H9 (cell line): Measurements from ENCODE around the gene CDH22. TPM values are rescaled to one million over a fixed set of nuclear protein-coding genes. Genes with fewer than 3 reads are reported as not detected.

Experiments
- DNase-seq: peaks from one replicate; pipeline ENCODE4 v3.0.0-alpha.2; 2017
- H2AFZ ChIP-seq: one replicate; pipeline ENCODE4 v1.6.1; 2013; ENCODE audit warnings: mild to moderate bottlenecking, low read length, control low read depth, moderate library complexity
- H2AK5ac ChIP-seq: 2 replicates; pipeline ENCODE4 v1.6.1; 2013; ENCODE audit warnings: low read length, control low read depth, mixed read lengths; ENCODE audit not compliant: insufficient read length
- H2BK120ac ChIP-seq: one replicate; pipeline ENCODE4 v1.6.1; 2013; ENCODE audit warnings: low read depth, mild to moderate bottlenecking, low read length, control low read depth, inconsistent platforms; ENCODE audit not compliant: poor library complexity, severe bottlenecking
- H2BK12ac ChIP-seq: 2 replicates; pipeline ENCODE4 v1.6.1; 2013; ENCODE audit warnings: low read length, control low read depth, mixed read lengths, low read depth; ENCODE audit not compliant: insufficient read length
- H2BK15ac ChIP-seq: 2 replicates; pipeline ENCODE4 v1.6.1; 2013; ENCODE audit warnings: low read depth, low read length, control low read depth
- H2BK20ac ChIP-seq: one replicate; pipeline ENCODE4 v1.6.1; 2013; ENCODE audit warnings: low read depth, mild to moderate bottlenecking, low read length, control low read depth, inconsistent platforms; ENCODE audit not compliant: poor library complexity, severe bottlenecking
- H2BK5ac ChIP-seq: 2 replicates; pipeline ENCODE4 v1.6.1; 2013; ENCODE audit warnings: low read length, control low read depth, mixed read lengths; ENCODE audit not compliant: insufficient read length
- H3K14ac ChIP-seq: 2 replicates; pipeline ENCODE4 v1.6.1; 2013; ENCODE audit warnings: low read length, control low read depth; ENCODE audit not compliant: insufficient read depth
- H3K18ac ChIP-seq: 2 replicates; pipeline ENCODE4 v1.6.1; 2013; ENCODE audit warnings: low read depth, mild to moderate bottlenecking, mixed read lengths, low read length, control low read depth; ENCODE audit not compliant: insufficient read length
- H3K23ac ChIP-seq: 2 replicates; pipeline ENCODE4 v1.6.1; 2013; ENCODE audit warnings: low read length, control low read depth, mixed read lengths, low read depth; ENCODE audit not compliant: insufficient read length
- H3K23me2 ChIP-seq: 2 replicates; pipeline ENCODE4 v1.6.1; 2013; ENCODE audit warnings: low read depth, mild to moderate bottlenecking, mixed read lengths, low read length, control low read depth; ENCODE audit not compliant: insufficient read length, poor library complexity, severe bottlenecking
- H3K27ac ChIP-seq: 2 replicates; pipeline ENCODE4 v1.5.1; 2013; ENCODE audit warnings: low read length, control low read depth, mixed read lengths, low read depth; ENCODE audit not compliant: insufficient read length
- H3K27me3 ChIP-seq: 2 replicates; pipeline ENCODE4 v1.6.1; 2013; ENCODE audit warnings: low read length, control low read depth, inconsistent platforms; ENCODE audit not compliant: insufficient read depth
- H3K4ac ChIP-seq: 2 replicates; pipeline ENCODE4 v1.6.1; 2013; ENCODE audit warnings: low read depth, mild to moderate bottlenecking, control low read depth, inconsistent platforms, low read length, moderate library complexity
- H3K4me1 ChIP-seq: 2 replicates; pipeline ENCODE4 v1.6.1; 2013; ENCODE audit warnings: low read length, control low read depth, inconsistent platforms; ENCODE audit not compliant: insufficient read depth
- H3K4me2 ChIP-seq: 2 replicates; pipeline ENCODE4 v1.6.1; 2013; ENCODE audit warnings: low read length, control low read depth, mixed read lengths; ENCODE audit not compliant: insufficient read length, insufficient read depth
- H3K56ac ChIP-seq: 2 replicates; pipeline ENCODE4 v1.6.1; 2013; ENCODE audit warnings: low read depth, mild to moderate bottlenecking, mixed read lengths, low read length, control low read depth; ENCODE audit not compliant: insufficient read length
- H3K79me1 ChIP-seq: 2 replicates; pipeline ENCODE4 v1.6.1; 2013; ENCODE audit warnings: low read depth, mild to moderate bottlenecking, moderate library complexity, low read length, control low read depth, inconsistent platforms; ENCODE audit not compliant: insufficient read depth, poor library complexity, severe bottlenecking
- H3K79me2 ChIP-seq: 2 replicates; pipeline ENCODE4 v1.6.1; 2013; ENCODE audit warnings: low read length, control low read depth, inconsistent platforms; ENCODE audit not compliant: insufficient read depth
- H3K9ac ChIP-seq: 2 replicates; pipeline ENCODE4 v1.6.1; 2013; ENCODE audit warnings: low read length, control low read depth, mixed read lengths; ENCODE audit not compliant: insufficient read length; ENCODE audit errors: extremely low read depth
- H3K9me3 ChIP-seq: one replicate; pipeline ENCODE4 v1.6.1; 2013; ENCODE audit warnings: low read depth, low read length, inconsistent platforms; ENCODE audit not compliant: control insufficient read depth
- H3T11ph ChIP-seq: one replicate; pipeline ENCODE4 v1.6.1; 2013; ENCODE audit warnings: mild to moderate bottlenecking, low read length, control low read depth, inconsistent platforms
- H4K20me1 ChIP-seq: one replicate; pipeline ENCODE4 v1.6.1; 2013; ENCODE audit not compliant: control insufficient read depth, insufficient read length, insufficient read depth
- H4K5ac ChIP-seq: 2 replicates; pipeline ENCODE4 v1.6.1; 2013; ENCODE audit warnings: low read depth, mild to moderate bottlenecking, mixed read lengths, low read length, control low read depth; ENCODE audit not compliant: insufficient read length
- H4K8ac ChIP-seq: replicated peaks from 2 replicates; pipeline ENCODE4 v1.6.1; 2013; ENCODE audit warnings: low read length, control low read depth, mixed read lengths, low read depth; ENCODE audit not compliant: insufficient read length
- H4K91ac ChIP-seq: 2 replicates; pipeline ENCODE4 v1.6.1; 2013; ENCODE audit warnings: low read depth, mild to moderate bottlenecking, moderate library complexity, mixed read lengths, low read length, control low read depth; ENCODE audit not compliant: insufficient read length
- H3K27ac Mint-ChIP-seq, 3 experiments: 2 replicates in 2 of 3; 3 replicates in 1 of 3; pipeline ENCODE4 v1.8.0; 2020 to 2021; ENCODE audit warnings: mixed read lengths in 3 of 3, mild to moderate bottlenecking in 1 of 3, moderate library complexity in 1 of 3
- H3K27me3 Mint-ChIP-seq: 2 replicates; pipeline ENCODE4 v1.8.0; 2021; ENCODE audit warnings: low read depth, mild to moderate bottlenecking, moderate library complexity, mixed read lengths
- H3K36me3 Mint-ChIP-seq, 3 experiments: 2 replicates in 2 of 3; 3 replicates in 1 of 3; pipeline ENCODE4 v1.8.0; 2020 to 2021; ENCODE audit warnings: low read depth in 3 of 3, mixed read lengths in 3 of 3; ENCODE audit not compliant: insufficient read depth in 1 of 3
- H3K4me1 Mint-ChIP-seq, 2 experiments: 2 replicates each; pipeline ENCODE4 v1.8.0; 2020; ENCODE audit warnings: mixed read lengths in 2 of 2
- H3K4me3 Mint-ChIP-seq, 2 experiments: 2 replicates in 1 of 2; 3 replicates in 1 of 2; pipeline ENCODE4 v1.8.0; 2020 to 2021; ENCODE audit warnings: mild to moderate bottlenecking in 2 of 2, mixed read lengths in 2 of 2, moderate library complexity in 1 of 2
- H3K9me3 Mint-ChIP-seq, 2 experiments: 2 replicates in 1 of 2; 3 replicates in 1 of 2; pipeline ENCODE4 v1.8.0; 2020; ENCODE audit warnings: mild to moderate bottlenecking in 2 of 2, mixed read lengths in 2 of 2, moderate library complexity in 1 of 2
- CTCF ChIP-seq: fragments of 200-600 bp; sonication (generic); conservative IDR thresholded peaks from 3 replicates; pipeline ENCODE4 v1.8.0; 2021; ENCODE audit warnings: antibody characterized with exemption, mild to moderate bottlenecking
- WGBS: extraction: QIAGEN DNeasy Blood & Tissue Kit; methylation state at CpG from one replicate; pipeline ENCODE4 v1.1.7; 2013; ENCODE audit warnings: missing lambda C conversion rate, low lambda C conversion rate, mixed read lengths; ENCODE audit not compliant: insufficient read length; ENCODE audit errors: extremely low coverage; 5-methylcytosine and 5-hydroxymethylcytosine counted together
- total RNA-seq: library from RNA; stranded (reverse); gene quantifications from 2 replicates; pipeline ENCODE4 v1.2.1, GENCODE V29; 2021

The CDH22 gene
- total RNA-seq, 1 experiment from 2014 or later = not detected

DNA sequence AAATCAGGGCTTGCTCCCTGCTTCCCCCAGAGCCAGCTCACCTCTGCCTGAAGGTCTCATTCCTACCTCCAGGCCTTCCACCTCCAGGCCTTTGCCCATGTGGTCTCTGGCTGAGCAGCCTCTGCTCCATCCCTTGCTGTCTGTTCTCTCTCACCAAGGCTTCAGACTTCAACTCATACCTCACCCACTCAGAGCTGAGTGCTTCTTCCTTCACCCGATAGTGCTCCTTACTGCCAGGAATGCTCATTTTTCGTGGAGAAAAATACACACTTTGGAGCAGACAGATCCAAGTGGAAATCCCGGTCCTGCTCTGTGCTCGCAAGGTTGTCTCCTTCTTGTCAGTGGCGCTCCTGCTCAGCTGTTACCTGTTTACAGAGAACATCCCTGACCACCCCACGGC, 7.0 kb upstream of the CDH22 start:
- Histone ChIP-seq H2BK12ac (no peak overlapping the region), H3K56ac (no peak overlapping the region), H4K20me1 (no peaks in the 10 kb centered on the region), H2BK15ac (no peak overlapping the region), H3K4me1 (no peaks in the 10 kb centered on the region), H3K4ac (no peak overlapping the region), H3K9ac (no peak overlapping the region), H3T11ph (no peak overlapping the region), H3K23me2 (no peaks in the 10 kb centered on the region), H2BK20ac (no peak overlapping the region), H2BK120ac (no peak overlapping the region), H3K79me1 (no peaks in the 10 kb centered on the region), H3K79me2 (no peaks in the 10 kb centered on the region), H3K27ac (no peak overlapping the region), H3K18ac (no peak overlapping the region), H3K4me2 (no peak overlapping the region), H4K91ac (no peak overlapping the region), H4K8ac (no peak overlapping the region), H3K14ac (no peak overlapping the region), H2AFZ (no peak overlapping the region), H2AK5ac (no peak overlapping the region), H3K27me3 (peaks cover 22% of the 10 kb centered on the region; the same call in 1 of the 2 replicates), H3K23ac (no peak overlapping the region), H4K5ac (no peak overlapping the region), H3K9me3 (no peaks in the 10 kb centered on the region), H2BK5ac (no peak overlapping the region)
- WGBS = no CpG with 5 or more reads among the region's 6 CpGs
- Mint-ChIP-seq H3K27me3 (peaks cover 79% of the 10 kb centered on the region), H3K27ac (no peak overlapping the region), H3K36me3 (no peaks in the 10 kb centered on the region), H3K4me3 (no peak overlapping the region), H3K9me3 (no peaks in the 10 kb centered on the region; a peak in 1 of 5 replicates), H3K4me1 (peaks cover 5 to 10% of the 10 kb centered on the region in 2 experiments)
- no peak for DNase-seq
- no peak for TF ChIP-seq CTCF
